Upper lobe of left lung (tissue), 6 donors: ENCODE measurements around the gene RBM20. TPM values are rescaled to one million over a fixed set of nuclear protein-coding genes. Genes with fewer than 3 reads are reported as not detected.

Source experiments
- ATAC-seq, 2 donors: fragments of 200-7000 bp; cut with Tn5 transposase; one replicate each; pipeline ENCODE4 v1.9.1; 2022; ENCODE audit warnings: mild to moderate bottlenecking in 2 of 2, moderate library complexity in 2 of 2; ENCODE audit not compliant: low FRiP score in 2 of 2
- DNase-seq, 2 donors: peaks; one replicate each; pipeline ENCODE4 v3.0.0-alpha.2; 2019 to 2020
- H3K27ac ChIP-seq, 4 donors: fragments of 200-600 bp; sonication (generic); one replicate each; pipeline ENCODE4 v1.5.1; 2016 to 2019
- H3K27me3 ChIP-seq, 4 donors: fragments of 200-600 bp; sonication (generic); one replicate each; pipeline ENCODE4 v1.5.1; 2017 to 2019
- H3K36me3 ChIP-seq, 4 donors: fragments of 200-600 bp; sonication (generic); one replicate each; pipeline ENCODE4 v1.5.1; 2016 to 2019
- H3K4me1 ChIP-seq, 4 donors: fragments of 200-600 bp; sonication (generic); one replicate each; pipeline ENCODE4 v1.5.1; 2018 to 2019
- H3K4me3 ChIP-seq, 4 donors: fragments of 200-600 bp; sonication (generic); one replicate each; pipeline ENCODE4 v1.5.1; 2017 to 2019; ENCODE audit warnings: mild to moderate bottlenecking in 2 of 4, moderate library complexity in 1 of 4
- H3K9me3 ChIP-seq, 4 donors: fragments of 200-600 bp; sonication (generic); one replicate each; pipeline ENCODE4 v1.5.1; 2018 to 2019
- CTCF ChIP-seq, 6 experiments: fragments of 450-650 bp in 4 of 6; fragments of 200-600 bp in 2 of 6; sonication (generic) in 2 of 6; IDR thresholded peaks; one replicate each; pipeline ENCODE4 v1.5.1; 2016 to 2019; ENCODE audit warnings: antibody characterized with exemption in 6 of 6
- EP300 ChIP-seq, 4 donors: sonication (generic); formaldehyde crosslinking; IDR thresholded peaks; one replicate each; pipeline ENCODE4 v1.5.1; 2017; ENCODE audit warnings: antibody characterized with exemption in 4 of 4, control low read depth in 2 of 4
- POLR2A ChIP-seq, 4 donors: fragments of 450-650 bp; IDR thresholded peaks; one replicate each; pipeline ENCODE4 v1.5.1; 2016 to 2017; ENCODE audit warnings: antibody characterized with exemption in 4 of 4, mild to moderate bottlenecking in 2 of 4
- POLR2AphosphoS5 ChIP-seq, 2 donors: sonication (generic); formaldehyde crosslinking; IDR thresholded peaks; one replicate each; pipeline ENCODE4 v1.5.1; 2017; ENCODE audit warnings: antibody characterized with exemption in 2 of 2
- WGBS, 2 donors: methylation state at CpG; one replicate each; pipeline ENCODE4 v1.1.5; 2017 to 2018; 5-methylcytosine and 5-hydroxymethylcytosine counted together
- total RNA-seq, 6 donors: library from RNA; depleted of rRNA in 4 of 6; stranded (reverse); fragments of >200 nt in 4 of 6; gene quantifications; one replicate each; pipeline versions ENCODE4 v1.1.0 to v1.2.1, GENCODE V29; 2016 to 2021
- donor health status: DM: no; HTN: no; CAD: no; lungs with moderate emphysema.
- donor health status: DM: no; HTN: yes; CAD: no; lungs with severe emphysema.

Gene RBM20
- total RNA-seq, 6 donors from 2014 or later, result 0.11 to 7.5 (median 1.5) TPM

- TF ChIP-seq POLR2AphosphoS5 (IDR thresholded peaks at IDR 0.05) (no peak), POLR2A (IDR thresholded peaks at IDR 0.05) (no peak), CTCF (IDR thresholded peaks at IDR 0.05) (no peak), EP300 (IDR thresholded peaks at IDR 0.05) (no peak)
- no peaks in the 10 kb centered on the region for H3K27me3 ChIP-seq
- 72 to 79% methylated on average over 7 to 8 of the region's 8 CpGs for WGBS, 2 donors
- no peak for DNase-seq
- no peak overlapping the region for H3K4me3 ChIP-seq
- H3K36me3 ChIP-seq, result no peaks in the 10 kb centered on the region
- ATAC-seq, result no peak
- H3K27ac ChIP-seq, result no peak overlapping the region
- no peaks in the 10 kb centered on the region for H3K9me3 ChIP-seq
- peaks cover 0 to 3% (median 0%) of the 10 kb centered on the region in 4 donors for H3K4me1 ChIP-seq
Measured at GRCh38 chr10:110786172-110786571, 142.0 kb downstream of the RBM20 start.

GRCh38 chr10:110788620-110789385 lies 144.7 kb downstream of the RBM20 start:
- H3K4me3 ChIP-seq, result no peak overlapping the region
- H3K4me1 ChIP-seq, result peaks cover 4 to 16% (median 11%) of the 10 kb centered on the region in 4 donors
- ATAC-seq, result no peak
- no peak overlapping the region for H3K27ac ChIP-seq
- DNase-seq, result no peak
- WGBS, 2 donors, result 85% methylated on average over 8 of the region's 8 CpGs
- no peaks in the 10 kb centered on the region for H3K36me3 ChIP-seq
- TF ChIP-seq CTCF (IDR thresholded peaks at IDR 0.05) (no peak), POLR2A (IDR thresholded peaks at IDR 0.05) (no peak), EP300 (IDR thresholded peaks at IDR 0.05) (no peak), POLR2AphosphoS5 (IDR thresholded peaks at IDR 0.05) (no peak)
- no peaks in the 10 kb centered on the region for H3K27me3 ChIP-seq
- no peaks in the 10 kb centered on the region for H3K9me3 ChIP-seq

- no peak for DNase-seq
- Histone ChIP-seq H3K36me3 (no peaks in the 10 kb centered on the region), H3K27ac (no peak overlapping the region), H3K4me1 (peaks cover 4 to 18% (median 11%) of the 10 kb centered on the region in 4 donors), H3K4me3 (no peak overlapping the region), H3K9me3 (no peaks in the 10 kb centered on the region), H3K27me3 (no peaks in the 10 kb centered on the region)
- 82 to 89% methylated on average over 10 of the region's 10 CpGs for WGBS, 2 donors
- no peak for ATAC-seq
- TF ChIP-seq EP300 (IDR thresholded peaks at IDR 0.05), result no peak
- no peak for TF ChIP-seq POLR2A (IDR thresholded peaks at IDR 0.05)
- TF ChIP-seq POLR2AphosphoS5 (IDR thresholded peaks at IDR 0.05), result no peak
- no peak for TF ChIP-seq CTCF (IDR thresholded peaks at IDR 0.05)
Measured at GRCh38 chr10:110789604-110790433, 145.7 kb downstream of the RBM20 start.

- H3K27ac ChIP-seq, result no peak overlapping the region
- no peaks in the 10 kb centered on the region for H3K27me3 ChIP-seq
- ATAC-seq (no peak), DNase-seq (no peak)
- no peaks in the 10 kb centered on the region for H3K36me3 ChIP-seq
- H3K4me3 ChIP-seq, result no peak overlapping the region
- H3K9me3 ChIP-seq, result no peaks in the 10 kb centered on the region
- TF ChIP-seq EP300 (IDR thresholded peaks at IDR 0.05) (no peak), POLR2AphosphoS5 (IDR thresholded peaks at IDR 0.05) (no peak), CTCF (IDR thresholded peaks at IDR 0.05) (no peak), POLR2A (IDR thresholded peaks at IDR 0.05) (no peak)
- H3K4me1 ChIP-seq, result peaks cover 4 to 18% (median 11%) of the 10 kb centered on the region in 4 donors
- WGBS, 2 donors, result 84 to 88% methylated on average over 8 of the region's 8 CpGs
Measured at GRCh38 chr10:110790913-110791506, 146.9 kb downstream of the RBM20 start.
